Measurements from ENCODE around the gene MOV10L1. TPM values are rescaled to one million over a fixed set of nuclear protein-coding genes. Genes with fewer than 3 reads are reported as not detected.

The MOV10L1 gene
- total and polyA plus RNA-seq, 2 donors (not counting 3 experiments of a cell fraction or from before 2014, with no cell fraction given) = 27.6 to 37.6 TPM

GRCh38 chr22:50087646-50088045 is 2.2 kb upstream of the MOV10L1 start:
- TF ChIP-seq POLR2AphosphoS5 (IDR thresholded peaks at IDR 0.05; ENCODE audit: insufficient read depth, low read depth, low read length) (no peak), GATA2 (IDR thresholded peaks at IDR 0.05; ENCODE audit: insufficient read depth, insufficient read length, low read depth, low read length) (no peak), CTCF (IDR thresholded peaks at IDR 0.05; ENCODE audit: extremely low read depth in 1 of 2, insufficient read depth in 1 of 2, low read depth in 1 of 2, low read length in 2 of 2) (no peak), POLR2A (IDR thresholded peaks at IDR 0.05; ENCODE audit: low read depth, low read length) (no peak), EZH2 (IDR thresholded peaks at IDR 0.05; ENCODE audit: borderline replicate concordance, low read depth, low read length, severe bottlenecking) (no peak), MYC (IDR thresholded peaks at IDR 0.05; ENCODE audit: low read depth, low read length) (no peak), JUN (IDR thresholded peaks at IDR 0.05; ENCODE audit: borderline replicate concordance, insufficient read depth, insufficient read length, low read depth) (no peak), FOS (IDR thresholded peaks at IDR 0.05; ENCODE audit: borderline replicate concordance, insufficient read depth, low read length) (no peak)
- TF ChIP-seq, protein P1, sequence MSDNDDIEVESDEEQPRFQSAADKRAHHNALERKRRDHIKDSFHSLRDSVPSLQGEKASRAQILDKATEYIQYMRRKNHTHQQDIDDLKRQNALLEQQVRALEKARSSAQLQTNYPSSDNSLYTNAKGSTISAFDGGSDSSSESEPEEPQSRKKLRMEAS (IDR thresholded peaks at IDR 0.05; ENCODE audit: insufficient read depth, insufficient read length) = no peak
- Histone ChIP-seq H3K27ac (ENCODE audit: insufficient read depth, low read depth, low read length) (no peak overlapping the region), H3K79me2 (ENCODE audit: control insufficient read depth, insufficient read depth, low read length) (no peaks in the 10 kb centered on the region), H3K9ac (replicated peaks; ENCODE audit: extremely low read depth, insufficient read depth, low read length) (no peak overlapping the region), H3K4me1 (ENCODE audit: control insufficient read depth, extremely low read depth, insufficient read depth, low read length) (no peaks in the 10 kb centered on the region), H3K9me3 (replicated peaks; ENCODE audit: control insufficient read depth, insufficient read depth, low read length) (no peaks in the 10 kb centered on the region), H4K20me1 (replicated peaks; ENCODE audit: control insufficient read depth, extremely low read depth, insufficient read depth, low read length) (no peaks in the 10 kb centered on the region), H3K9me1 (replicated peaks; ENCODE audit: control insufficient read depth, extremely low read depth, insufficient read depth, low read length) (no peaks in the 10 kb centered on the region), H3K27me3 (ENCODE audit: control insufficient read depth in 2 of 2, insufficient read depth in 2 of 2, low read length in 2 of 2) (peaks cover 0 to 6% of the 10 kb centered on the region in 2 experiments), H3K4me3 (replicated peaks in 1 of 3; ENCODE audit: insufficient read depth in 1 of 3, low read depth in 1 of 3, low read length in 3 of 3) (no peak overlapping the region), H2AFZ (ENCODE audit: low read depth, low read length) (no peak overlapping the region), H3K4me2 (ENCODE audit: insufficient read depth, low read length) (no peak overlapping the region), H3K36me3 (ENCODE audit: control insufficient read depth in 2 of 2, extremely low read depth in 1 of 2, insufficient read depth in 2 of 2, low read length in 2 of 2) (no peaks in the 10 kb centered on the region)
- no TSS peak for BruUV-seq (replicated peaks)
- POLR2A ChIA-PET = interaction anchor here (0.7 kb wide), 1 partner anchor 28 kb away, joined by 4 read pairs; no protein-coding TSS in a partner anchor
- no peak for DNase-seq (ENCODE audit: low read depth, low spot score)
- intact Hi-C loops (cut with micrococcal nuclease) (no loop called here), dilution Hi-C loops (cut with MboI; ENCODE audit: extremely low pct_ligation_motif_present, low sequenced_read_pairs) (no loop called here)
- FAIRE-seq = no peak
- CTCF ChIA-PET = no interaction called here

Data from endothelial cell of umbilical vein (primary cell).